GM21786 (cell line): ENCODE data around the gene CDH1.

Experiments
- ATAC-seq: cut with Tn5 transposase; IDR thresholded peaks from one replicate; pipeline ENCODE4 v1.9.1; 2021; ENCODE audit not compliant: unreplicated experiment

The CDH1 gene

DNA sequence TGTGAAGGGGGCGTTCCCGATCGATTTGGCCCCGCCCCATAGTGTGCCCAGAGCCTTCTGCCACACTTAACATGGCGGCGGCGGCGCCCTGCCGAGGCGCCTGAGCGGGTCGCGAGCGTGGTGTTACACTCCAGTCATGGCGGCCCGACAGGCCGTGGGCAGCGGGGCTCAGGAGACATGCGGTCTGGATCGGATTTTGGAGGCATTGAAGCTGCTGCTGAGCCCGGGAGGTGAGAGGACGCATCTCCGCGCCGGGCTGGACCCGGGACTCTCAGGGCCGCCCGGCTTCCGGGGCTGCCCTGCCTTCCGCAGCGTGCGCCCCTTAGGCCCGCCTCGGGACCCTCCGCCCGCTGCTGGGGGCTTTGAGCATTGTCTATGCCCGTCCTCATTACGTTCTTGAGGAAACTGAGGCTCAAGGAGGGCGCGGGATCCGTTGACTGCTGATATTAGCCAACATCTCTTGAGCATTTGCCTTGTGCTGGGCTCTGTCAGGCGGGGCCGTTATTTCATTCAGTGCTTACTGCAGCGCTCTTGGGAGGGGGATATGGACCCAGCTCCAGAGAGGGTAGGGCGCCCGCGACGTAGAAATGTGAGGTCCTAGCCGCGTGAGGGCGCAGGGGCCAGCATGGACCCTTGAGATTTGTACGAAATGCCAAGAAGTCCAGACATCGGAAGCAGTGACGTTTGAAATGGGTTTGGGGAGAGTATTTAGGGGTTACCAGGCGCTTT, 106.6 kb downstream of the CDH1 start, which contains the start of gene TANGO6:
TSS of gene TANGO6 (plus strand) at position 50 of the 729 bp plus-strand sequence. CDS start at position 137, 87 bp downstream.
- ATAC-seq, result peak; percentile 78

DNA sequence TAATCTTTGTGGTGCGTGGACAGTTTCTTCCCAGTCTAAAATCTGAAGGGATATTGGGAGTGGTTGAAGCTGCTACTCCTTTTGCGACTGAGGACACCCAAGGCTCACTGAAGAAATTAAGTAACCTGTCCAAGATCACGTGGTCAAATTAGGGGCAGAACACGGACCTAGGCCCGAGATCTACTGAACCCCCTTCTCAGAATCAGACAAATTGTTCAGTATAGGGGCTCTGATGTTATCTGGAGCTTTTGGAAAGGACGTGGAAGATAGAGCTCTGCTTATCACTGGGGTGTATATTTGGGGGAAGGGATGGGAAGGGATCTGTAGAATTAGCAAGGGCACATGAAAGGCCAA, 107.1 kb downstream of the CDH1 start:
- ATAC-seq, result no peak

DNA sequence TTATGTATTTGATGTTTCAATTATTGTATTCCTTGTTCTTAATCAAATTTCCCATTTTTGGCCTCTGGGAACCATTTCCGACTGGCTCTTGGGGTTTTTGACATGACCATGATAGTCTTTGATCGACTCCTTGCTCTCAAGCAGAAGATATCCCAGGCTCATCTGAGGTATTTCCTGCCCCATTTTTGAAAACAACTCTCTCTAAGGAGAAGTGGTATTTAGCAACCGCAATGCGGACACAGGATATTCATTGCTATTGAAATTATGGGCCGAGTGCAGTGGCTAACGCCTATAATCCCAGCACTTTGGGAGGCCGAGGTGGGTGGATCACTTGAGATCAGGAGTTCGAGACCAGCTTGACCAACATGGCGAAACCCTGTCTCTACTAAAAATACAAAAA, 111.7 kb downstream of the CDH1 start:
- ATAC-seq, result no peak

DNA sequence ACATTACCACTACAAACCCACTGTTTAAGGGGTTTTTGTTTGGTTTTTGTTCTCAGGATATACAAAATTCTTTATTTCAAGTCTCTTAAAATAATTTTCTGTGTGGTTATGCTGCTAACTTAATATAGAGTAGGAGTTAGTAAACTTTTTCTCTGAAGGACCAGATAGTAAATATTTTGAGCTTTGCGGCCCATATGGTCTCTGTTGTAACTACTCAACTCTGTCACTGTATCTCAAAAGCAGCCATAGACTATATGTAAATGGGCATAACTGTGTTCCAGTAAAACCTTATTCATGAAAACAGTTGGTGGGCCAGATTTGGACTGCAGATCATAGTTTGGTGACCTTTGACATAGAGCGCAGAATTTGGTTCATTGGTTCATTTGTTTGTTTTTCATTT, 113.4 kb downstream of the CDH1 start:
- no peak for ATAC-seq

DNA sequence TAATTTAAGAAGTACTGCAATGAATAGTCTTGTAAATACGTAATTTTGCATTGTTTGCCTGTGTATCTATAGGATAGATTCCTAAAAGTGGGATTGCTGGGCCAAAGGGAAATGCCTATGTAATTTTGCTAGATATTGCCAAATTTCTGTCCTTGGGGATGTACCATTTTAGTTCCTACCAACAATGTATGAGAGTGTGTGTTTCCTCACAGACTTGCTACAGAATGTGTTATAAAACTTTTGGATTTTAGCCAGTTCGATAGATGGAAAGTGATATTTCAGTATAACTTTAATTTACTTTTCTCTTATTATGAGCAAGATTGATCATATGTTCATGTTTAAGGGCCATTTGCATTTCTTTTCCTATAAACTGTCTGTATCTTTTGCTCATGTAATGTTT, 114.5 kb downstream of the CDH1 start:
- no peak for ATAC-seq

DNA sequence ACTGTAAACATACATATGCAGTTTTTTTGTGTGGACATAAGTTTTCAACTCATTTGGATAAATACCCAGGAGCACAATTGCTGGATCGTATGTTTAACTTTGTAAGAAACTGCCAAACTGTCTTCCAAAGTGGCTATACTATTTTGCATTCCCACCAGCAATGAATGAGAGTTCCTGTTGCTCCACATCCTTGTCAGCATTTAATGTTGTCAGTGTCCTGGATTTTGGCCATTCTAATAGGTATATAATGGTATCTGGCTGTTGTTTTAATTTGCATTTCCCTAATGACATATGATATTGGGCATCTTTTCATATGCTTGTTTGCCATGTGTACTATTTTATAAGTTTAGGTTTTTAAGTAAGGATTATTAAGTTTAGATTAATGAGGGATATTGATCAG, 120.4 kb downstream of the CDH1 start:
- ATAC-seq, result no peak

DNA sequence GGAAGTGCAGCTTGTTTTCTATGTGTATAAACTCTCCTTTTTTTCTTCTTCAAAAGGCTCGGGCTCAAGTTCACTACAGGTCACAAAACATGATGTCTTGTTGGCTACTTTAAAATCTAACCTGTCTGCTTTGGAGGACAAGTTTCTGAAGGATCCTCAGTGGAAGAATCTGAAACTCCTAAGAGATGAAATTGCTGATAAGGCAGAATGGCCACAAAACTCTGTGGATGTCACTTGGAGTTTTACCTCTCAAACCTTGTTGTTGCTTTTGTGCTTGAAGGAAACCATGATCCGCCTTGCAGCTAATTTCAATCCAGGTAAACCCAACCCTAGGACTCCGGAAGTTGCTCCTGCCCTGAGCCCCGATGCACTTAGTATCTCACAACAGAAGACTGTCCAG, 122.7 kb downstream of the CDH1 start:
- ATAC-seq, result no peak

DNA sequence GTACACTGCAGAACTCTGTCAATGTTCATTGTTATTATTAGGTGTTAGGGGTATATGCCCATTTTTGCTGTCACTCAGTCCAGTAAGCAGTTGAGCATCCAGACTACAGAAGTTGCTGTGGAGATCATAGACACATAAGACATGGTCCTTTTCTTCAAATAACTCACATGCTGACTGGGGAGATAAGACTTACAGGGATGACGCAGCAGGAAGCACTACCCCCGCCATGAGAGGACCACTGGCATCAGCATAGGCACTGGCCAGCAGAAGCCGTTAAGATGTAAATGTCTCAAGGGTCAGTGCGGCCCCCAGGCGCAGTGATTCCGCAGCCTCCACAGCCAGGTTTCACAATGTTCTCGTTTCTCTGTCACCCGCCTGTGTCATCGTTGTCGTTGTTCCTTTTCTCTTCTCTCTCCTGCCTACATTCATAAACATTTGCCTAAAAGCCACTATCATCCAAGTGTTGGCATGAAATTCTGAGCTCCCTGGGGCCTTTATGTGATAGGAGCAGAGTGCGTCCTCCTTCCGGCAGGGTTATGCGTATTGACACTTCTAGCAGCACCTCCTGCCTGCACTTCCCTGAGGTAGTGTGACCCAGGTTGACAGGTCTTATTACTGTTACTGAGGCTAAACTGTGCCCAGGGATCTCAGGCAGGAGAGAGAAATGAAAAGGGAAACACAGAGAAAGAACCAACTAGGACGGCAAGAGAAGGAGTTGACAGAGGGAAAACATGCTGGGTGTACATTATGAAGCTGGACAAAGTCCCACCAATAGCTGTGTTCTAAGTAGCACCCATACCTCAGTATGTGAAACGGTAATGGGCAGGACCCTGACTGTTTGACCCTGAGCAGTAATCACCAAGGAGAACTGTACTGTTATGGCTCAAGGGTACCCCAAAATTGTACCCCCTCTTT, 124.1 kb downstream of the CDH1 start:
- no peak for ATAC-seq

DNA sequence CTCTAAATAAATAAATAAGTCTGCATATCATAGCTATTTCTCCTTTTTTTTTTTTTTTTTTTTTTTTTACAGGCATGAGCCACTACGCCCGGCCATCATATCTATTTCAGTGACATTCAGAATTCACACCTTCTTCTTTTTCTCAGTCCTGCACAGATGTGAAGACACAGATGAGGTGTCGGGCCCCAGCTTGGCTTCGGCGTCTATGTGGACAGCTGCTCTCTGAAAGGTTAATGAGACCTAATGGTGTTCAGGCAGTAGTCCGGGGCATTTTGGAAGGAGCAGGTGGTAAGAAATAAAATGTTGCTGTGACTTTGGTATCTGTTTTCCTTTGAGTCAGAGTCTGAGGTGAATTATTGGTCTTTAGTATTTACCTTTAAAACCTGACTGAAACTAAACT, 129.8 kb downstream of the CDH1 start:
- no peak for ATAC-seq

DNA sequence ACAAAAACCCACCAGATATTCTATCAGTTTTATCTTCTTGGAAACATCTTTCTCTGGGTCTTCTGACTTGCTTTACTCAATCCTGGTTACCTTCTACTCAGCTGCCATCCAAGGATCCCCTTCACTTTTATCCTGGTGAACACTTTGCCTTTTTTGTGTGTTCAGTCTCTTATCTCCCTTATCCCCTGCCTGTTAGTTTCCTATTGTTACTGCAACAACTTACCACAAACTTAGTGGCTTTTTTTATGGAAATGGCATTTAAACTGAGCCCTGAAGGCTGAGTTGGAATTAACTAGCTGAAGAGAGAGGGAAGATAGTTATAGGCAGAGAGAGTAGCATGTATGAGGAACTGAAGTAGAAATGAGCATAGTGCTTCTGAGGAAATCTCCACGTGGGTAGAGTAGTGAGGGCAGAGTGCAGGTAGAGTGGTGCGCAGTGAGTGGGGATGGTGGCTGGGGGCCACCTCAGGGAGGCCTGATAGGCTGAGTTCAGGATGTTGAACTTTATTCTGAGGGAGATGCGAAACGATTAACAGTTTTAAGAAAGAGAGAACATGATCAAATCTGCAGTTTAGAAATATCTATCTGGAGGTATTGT, 132.5 kb downstream of the CDH1 start:
- ATAC-seq, result no peak

DNA sequence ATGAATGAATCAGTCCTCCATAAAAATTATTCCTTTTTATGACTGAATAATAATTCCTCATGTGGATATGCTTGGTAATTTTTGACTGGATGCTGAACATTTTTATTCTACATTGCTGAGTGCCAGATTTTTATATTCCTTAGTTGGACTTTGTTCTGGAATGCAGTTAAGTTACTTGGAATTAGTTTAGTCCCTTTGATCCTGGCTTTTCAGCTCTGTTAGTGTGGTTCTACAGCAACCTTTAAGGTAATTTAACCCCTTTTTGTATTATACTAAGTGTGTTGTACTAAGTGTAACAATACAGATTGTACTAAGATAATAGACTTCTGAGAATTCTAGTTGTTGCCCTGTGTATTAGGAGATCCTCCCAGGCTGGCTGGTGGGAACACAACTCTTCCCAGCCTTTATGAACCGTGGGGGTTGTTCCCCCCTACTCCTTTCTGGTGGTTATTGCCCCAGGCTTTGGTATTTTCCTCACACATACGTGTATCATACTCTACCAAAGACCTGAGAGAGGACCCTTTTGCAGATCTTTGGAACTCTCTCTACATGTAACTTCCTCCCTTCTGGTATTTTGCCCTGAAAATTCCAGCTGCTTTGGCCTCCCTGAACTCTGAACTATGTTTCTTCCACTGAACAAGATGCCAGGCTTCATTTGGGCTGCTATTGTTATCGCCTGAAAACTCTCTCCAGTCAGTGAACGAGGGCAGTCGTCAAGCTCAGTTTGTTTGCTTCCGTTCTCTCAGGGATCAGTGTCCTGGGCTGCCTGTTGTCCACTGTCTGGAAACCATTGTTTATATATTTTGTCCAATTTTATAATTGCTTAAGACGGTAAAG, 136.8 kb downstream of the CDH1 start:
- ATAC-seq, result no peak

DNA sequence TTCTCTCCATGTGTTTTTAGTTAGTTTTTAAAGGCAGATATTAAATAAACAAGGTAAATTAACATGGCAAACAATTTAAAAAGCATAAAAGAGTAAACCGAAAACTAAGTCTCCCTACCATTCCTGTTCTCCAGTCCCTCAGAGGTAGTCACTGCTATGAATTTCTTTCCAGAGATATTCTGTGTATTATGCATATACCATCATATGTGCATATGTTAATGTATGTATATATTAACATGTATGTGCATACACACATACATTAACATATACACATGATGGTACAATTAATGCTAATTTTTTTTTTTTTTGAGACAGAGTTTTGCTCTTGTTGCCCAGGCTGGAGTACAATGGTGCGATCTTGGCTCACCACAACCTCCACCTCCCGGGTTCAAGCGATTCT, 138.8 kb downstream of the CDH1 start:
- ATAC-seq, result no peak

DNA sequence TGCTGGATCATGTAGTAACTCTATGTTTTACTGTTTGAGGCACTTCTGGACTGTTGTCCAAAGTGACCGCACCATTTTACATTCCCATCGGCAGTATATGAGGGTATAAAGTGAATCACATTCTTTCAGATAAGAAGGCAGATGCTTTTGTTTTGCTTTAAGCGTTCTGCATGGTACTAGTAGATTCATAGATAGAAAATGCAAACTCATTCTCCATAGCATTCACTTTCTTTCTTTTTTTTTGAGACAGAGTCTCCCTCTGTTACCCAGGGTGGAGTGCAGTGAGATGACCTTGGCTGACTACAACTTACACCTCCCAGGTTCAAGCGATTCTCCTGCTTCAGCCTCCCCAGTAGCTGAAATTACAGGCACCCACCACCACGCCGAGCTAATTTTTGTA, 146.6 kb downstream of the CDH1 start:
- no peak for ATAC-seq

DNA sequence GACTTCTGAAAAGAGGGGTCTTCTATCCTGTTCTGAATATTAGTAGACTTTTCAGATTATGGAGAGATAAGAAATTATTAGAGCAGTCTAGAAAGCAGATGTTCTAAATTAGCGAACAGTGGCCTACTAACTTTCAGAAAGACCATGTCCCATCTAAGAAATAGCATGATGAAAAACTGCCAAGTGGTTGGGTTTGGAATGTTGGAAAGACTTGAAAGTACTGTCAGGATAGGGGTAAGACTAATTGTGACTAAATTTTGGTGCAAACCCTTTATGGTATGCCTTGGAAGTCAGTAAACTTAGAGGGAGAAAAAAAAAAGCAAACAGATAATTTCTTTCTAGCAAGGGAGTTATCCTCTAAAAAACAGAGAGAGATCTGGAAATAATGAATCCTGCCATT, 147.3 kb downstream of the CDH1 start:
- no peak for ATAC-seq
